HepG2 (cell line): ENCODE measurements around the gene SRPRA. TPM values are rescaled to one million over a fixed set of nuclear protein-coding genes. Genes with fewer than 3 reads are reported as not detected.
A peak's percentile ranks its signal among the peaks of the same experiment; 100 is the strongest.

Source experiments
- ARID3A ChIP-seq: IDR thresholded peaks from 2 replicates; pipeline ENCODE4 v1.6.1; 2012; ENCODE audit warnings: low read depth, low read length, improper control_type of control experiment
- ASH2L ChIP-seq: fragments of 300-600, 200-600 bp; sonication (generic); IDR thresholded peaks from 2 replicates; pipeline ENCODE4 v1.7.0; 2017; ENCODE audit warnings: low read depth, mild to moderate bottlenecking, moderate library complexity, mixed read lengths, low read length; ENCODE audit not compliant: insufficient read length
- BATF2 ChIP-seq: sonication (generic); formaldehyde crosslinking; IDR thresholded peaks from 2 replicates; pipeline ENCODE4 v1.8.0; 2022; ENCODE audit warnings: mild to moderate bottlenecking, missing genetic modification reagents, moderate library complexity
- BORCS8-MEF2B ChIP-seq: sonication (generic); formaldehyde crosslinking; IDR thresholded peaks from 2 replicates; pipeline ENCODE4 v1.8.0; 2022; ENCODE audit warnings: mild to moderate bottlenecking, missing genetic modification reagents
- ELK4 ChIP-seq: sonication (generic); formaldehyde crosslinking; IDR thresholded peaks from 2 replicates; pipeline ENCODE4 v1.9.0; 2021; ENCODE audit warnings: missing genetic modification reagents, borderline replicate concordance
- FOXA3 ChIP-seq: IDR thresholded peaks from 2 replicates; pipeline ENCODE4 v1.6.1; 2016; ENCODE audit warnings: missing genetic modification reagents, missing compliant biosample characterization
- FOXJ3 ChIP-seq: sonication (generic); formaldehyde crosslinking; IDR thresholded peaks from 2 replicates; pipeline ENCODE4 v1.4.0; 2020; ENCODE audit warnings: missing genetic modification reagents, mild to moderate bottlenecking, borderline replicate concordance
- GMEB2 ChIP-seq: IDR thresholded peaks from 2 replicates; pipeline ENCODE4 v1.6.1; 2016; ENCODE audit warnings: missing biosample characterization, missing genetic modification reagents, low read depth
- HMG20A ChIP-seq: IDR thresholded peaks from 2 replicates; pipeline ENCODE4 v1.6.1; 2016; ENCODE audit warnings: borderline replicate concordance
- MAFG ChIP-seq: sonication (generic); formaldehyde crosslinking; IDR thresholded peaks from 2 replicates; pipeline ENCODE4 v1.5.1; 2020; ENCODE audit warnings: mild to moderate bottlenecking, missing genetic modification reagents
- MTA3 ChIP-seq: sonication (generic); formaldehyde crosslinking; IDR thresholded peaks from 2 replicates; pipeline ENCODE4 v1.4.0; 2020; ENCODE audit warnings: missing genetic modification reagents
- NFYC ChIP-seq: IDR thresholded peaks from 2 replicates; pipeline ENCODE4 v1.6.1; 2016; ENCODE audit warnings: missing genetic modification reagents, missing compliant biosample characterization
- POLR2A ChIP-seq, 2 experiments: IDR thresholded peaks; 2 replicates each; pipeline ENCODE4 v1.6.1; 2011; ENCODE audit warnings: low read depth in 2 of 2, low read length in 2 of 2, mild to moderate bottlenecking in 1 of 2, moderate library complexity in 1 of 2; ENCODE audit not compliant: insufficient read depth in 1 of 2
- SALL2 ChIP-seq: sonication (generic); formaldehyde crosslinking; IDR thresholded peaks from 2 replicates; pipeline ENCODE4 v1.8.1; 2023; ENCODE audit warnings: mild to moderate bottlenecking, missing genetic modification reagents, inconsistent platforms
- TBP ChIP-seq: sonication (generic); formaldehyde crosslinking; IDR thresholded peaks from 2 replicates; pipeline ENCODE4 v1.5.0; 2020; ENCODE audit warnings: missing genetic modification reagents
- ZC3H13 ChIP-seq: sonication (generic); formaldehyde crosslinking; IDR thresholded peaks from 2 replicates; pipeline ENCODE4 v1.8.1; 2023; ENCODE audit warnings: mild to moderate bottlenecking, missing genetic modification reagents, moderate library complexity
- ZNF335 ChIP-seq: sonication (generic); formaldehyde crosslinking; IDR thresholded peaks from 2 replicates; pipeline ENCODE4 v1.4.0; 2020; ENCODE audit warnings: missing genetic modification reagents
- ZNF552 ChIP-seq: sonication (generic); formaldehyde crosslinking; IDR thresholded peaks from 2 replicates; pipeline ENCODE4 v1.9.0; 2022; ENCODE audit warnings: missing genetic modification reagents, mild to moderate bottlenecking, borderline replicate concordance
- ZNF589 ChIP-seq: sonication (generic); formaldehyde crosslinking; conservative IDR thresholded peaks from 2 replicates; pipeline ENCODE4 v1.8.0; 2022; ENCODE audit warnings: mild to moderate bottlenecking, moderate library complexity, missing genetic modification reagents
- ZNF691 ChIP-seq: sonication (generic); formaldehyde crosslinking; IDR thresholded peaks from 2 replicates; pipeline ENCODE4 v1.4.0; 2020; ENCODE audit warnings: missing genetic modification reagents, low read depth, mild to moderate bottlenecking, borderline replicate concordance
- ZNF749 ChIP-seq: sonication (generic); formaldehyde crosslinking; IDR thresholded peaks from 2 replicates; pipeline ENCODE4 v1.8.0; 2022; ENCODE audit warnings: mild to moderate bottlenecking, missing genetic modification reagents, moderate library complexity, borderline replicate concordance
- ZNF790 ChIP-seq: sonication (generic); formaldehyde crosslinking; IDR thresholded peaks from 2 replicates; pipeline ENCODE4 v1.8.0; 2022; ENCODE audit warnings: missing genetic modification reagents, mild to moderate bottlenecking, borderline replicate concordance
- ZNF792 ChIP-seq: IDR thresholded peaks from 2 replicates; pipeline ENCODE4 v1.6.1; 2016
- polyA plus RNA-seq, 8 experiments: library from polyadenylated mRNA; depleted of rRNA in 3 of 8; stranded (reverse) in 7 of 8; unstranded in 1 of 8; fragments of >200 nt; fragmentation: Illumina TruSeq in 4 of 8; extraction: Trizol in 4 of 8; gene quantifications; 2 replicates each; pipeline versions ENCODE4 v1.2.1 to v1.2.3, GENCODE V29; 2011 to 2016; ENCODE audit warnings: low read depth in 4 of 8, missing spikeins in 1 of 8, mixed read lengths in 1 of 8; ENCODE audit not compliant: insufficient read depth in 1 of 8
- total RNA-seq, 5 experiments: library from RNA; depleted of rRNA; stranded (reverse); fragments of >200 nt; fragmentation: Illumina TruSeq; extraction: Trizol; gene quantifications; 2 replicates each; pipeline ENCODE4 v1.2.3, GENCODE V29; 2016; ENCODE audit warnings: low read depth in 1 of 5

The SRPRA gene
- total and polyA plus RNA-seq, 2 of the 13 experiments (the other 11 are each of a cell fraction or from before 2014, with no cell fraction given): 27.7 to 64.6 TPM

GRCh38 chr11:126303623-126304456 lies 35.1 kb upstream of the SRPRA start, which contains the start of gene DCPS (continued):
- TF ChIP-seq ZNF589 (CRISPR knock-in tag) (peak; percentile 86; the same call in 1 of the 2 replicates), BORCS8-MEF2B (CRISPR knock-in tag) (peak; percentile 93), ARID3A (no peak), TBP (CRISPR knock-in tag) (no peak), BATF2 (peak; percentile 88), ZC3H13 (CRISPR knock-in tag) (peak; percentile 92), ELK4 (CRISPR knock-in tag) (no peak), FOXJ3 (no peak), ZNF691 (peak; percentile 63; the same call in 1 of the 2 replicates), ASH2L (peak; percentile 57), POLR2A (IDR thresholded peaks at IDR 0.05; ENCODE audit: insufficient read depth in 1 of 2, low read depth in 2 of 2, low read length in 2 of 2) (peak; percentile 94 to 96), ZNF790 (CRISPR knock-in tag) (peak; percentile 50; the same call in 1 of the 2 replicates), ZNF552 (CRISPR knock-in tag) (peak; percentile 71; the same call in 1 of the 2 replicates), GMEB2 (CRISPR knock-in tag) (no peak), ZNF749 (peak; percentile 90), NFYC (CRISPR knock-in tag) (peak; percentile 74), ZNF335 (peak; percentile 55; the same call in 1 of the 2 replicates), SALL2 (CRISPR knock-in tag) (peak; percentile 84; the same call in 1 of the 2 replicates), MTA3 (CRISPR knock-in tag) (no peak), FOXA3 (CRISPR knock-in tag) (peak; percentile 60; the same call in 1 of the 2 replicates), ZNF792 (CRISPR knock-in tag) (0 out of 2 replicates have a peak, but pooled peaks have one; percentile 76), MAFG (CRISPR knock-in tag) (no peak), HMG20A (CRISPR knock-in tag) (0 out of 2 replicates have a peak, but pooled peaks have one; percentile 26)
